HG03571 (cell line): ENCODE data around the gene ADORA3.

Experiments used
- ATAC-seq: cut with Tn5 transposase; IDR thresholded peaks from one replicate; pipeline ENCODE4 v1.9.1; 2021; ENCODE audit not compliant: unreplicated experiment

ADORA3 gene

DNA sequence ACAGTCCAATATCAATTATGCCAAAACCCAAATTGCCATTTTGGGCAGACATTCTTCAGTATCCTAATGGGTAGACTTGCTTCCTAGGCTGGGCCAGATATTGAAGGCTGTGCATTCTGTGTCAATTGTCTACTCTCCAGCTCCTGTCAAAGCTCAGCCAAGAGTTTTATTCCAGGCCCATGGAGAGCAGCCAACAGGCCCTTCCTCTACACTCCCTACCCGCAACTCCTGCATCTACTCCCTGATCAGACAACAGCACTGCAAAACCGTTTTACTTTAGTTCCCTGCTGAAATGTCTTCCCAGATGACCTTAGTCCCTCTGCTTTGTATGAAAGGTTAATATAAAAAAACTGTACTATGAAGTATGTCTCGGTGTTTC is 6.6 kb upstream of the ADORA3 start:
- ATAC-seq, result no peak

DNA sequence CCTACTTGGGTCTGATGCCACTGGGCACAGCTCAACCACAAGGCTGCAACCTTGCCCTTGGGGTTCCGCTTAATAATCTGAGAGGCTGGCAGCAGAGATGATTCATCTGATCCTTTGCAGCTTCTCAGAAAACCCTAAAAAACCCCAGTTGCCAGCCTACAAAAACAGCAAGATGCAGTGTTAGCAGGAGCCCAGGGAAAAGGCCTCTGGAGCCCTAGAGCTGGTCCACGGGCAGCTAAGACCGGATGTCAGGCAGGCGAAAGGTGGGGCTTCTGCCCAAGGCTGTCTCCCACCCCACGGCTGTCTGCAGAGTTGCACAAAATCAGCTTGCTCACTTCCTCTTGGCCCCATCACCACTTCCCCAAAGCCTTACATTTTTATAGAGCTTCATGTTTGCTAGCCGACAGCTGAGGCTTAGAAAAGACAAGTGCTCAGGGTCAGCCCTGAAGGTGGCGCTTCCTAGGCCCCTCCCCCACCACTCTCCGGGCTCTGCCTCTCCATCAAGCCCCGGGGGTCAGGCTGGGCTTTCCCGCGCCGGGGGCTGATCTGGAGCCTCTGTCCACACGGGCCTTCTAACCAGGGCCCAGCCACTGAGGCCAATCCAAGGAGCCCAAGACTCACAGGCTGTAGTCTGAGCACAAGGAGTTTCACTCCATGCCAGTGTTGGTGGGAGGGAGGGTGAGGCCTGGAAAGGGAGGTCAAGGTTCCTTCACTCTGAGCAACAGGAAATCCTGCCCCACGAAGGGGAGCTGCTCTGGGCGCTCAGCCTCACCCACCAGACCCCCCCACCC is 4.2 kb upstream of the ADORA3 start:
- ATAC-seq, result peak; percentile 42

DNA sequence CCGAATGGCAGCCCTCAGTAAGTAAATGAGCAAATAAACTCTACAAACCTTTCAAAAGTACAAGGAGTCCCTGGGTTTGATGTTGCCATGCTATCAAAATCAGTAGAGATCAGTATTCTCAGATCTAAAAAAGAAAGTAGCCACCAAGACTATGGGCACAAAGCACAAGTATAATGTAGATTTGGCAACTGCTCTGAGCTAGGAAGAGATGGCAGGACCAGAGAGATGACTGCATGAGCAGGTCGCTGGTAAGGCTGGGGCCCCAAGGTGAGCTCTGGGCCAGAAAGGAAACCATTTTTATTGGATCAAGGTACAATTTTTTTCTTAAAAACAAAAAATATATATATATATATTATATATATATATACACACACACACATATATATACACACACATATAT is 3.1 kb upstream of the ADORA3 start:
- no peak for ATAC-seq

DNA sequence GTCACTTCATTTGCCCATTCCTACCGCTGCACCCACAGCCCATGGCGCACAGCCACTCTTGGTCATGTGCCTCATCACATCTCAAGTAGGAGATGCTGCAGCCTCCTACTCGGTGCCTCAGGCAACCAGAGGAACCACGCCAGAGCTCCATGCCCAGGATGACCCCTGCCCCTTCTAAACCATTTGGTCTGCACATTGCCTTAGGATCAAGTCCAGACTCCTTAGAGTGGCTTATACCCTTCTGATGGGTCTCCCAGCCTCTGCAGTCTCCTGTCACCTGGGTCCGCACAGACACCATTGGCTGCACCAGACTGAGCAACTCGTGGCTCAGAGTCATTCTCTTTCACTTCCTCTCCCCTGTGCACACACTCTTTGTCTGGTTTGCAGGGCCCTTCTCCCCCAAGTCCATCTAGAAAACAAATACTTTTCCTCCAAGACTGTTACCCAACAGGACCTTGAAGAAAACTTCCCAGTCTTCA is 2.2 kb upstream of the ADORA3 start:
- ATAC-seq, result peak; percentile 43

DNA sequence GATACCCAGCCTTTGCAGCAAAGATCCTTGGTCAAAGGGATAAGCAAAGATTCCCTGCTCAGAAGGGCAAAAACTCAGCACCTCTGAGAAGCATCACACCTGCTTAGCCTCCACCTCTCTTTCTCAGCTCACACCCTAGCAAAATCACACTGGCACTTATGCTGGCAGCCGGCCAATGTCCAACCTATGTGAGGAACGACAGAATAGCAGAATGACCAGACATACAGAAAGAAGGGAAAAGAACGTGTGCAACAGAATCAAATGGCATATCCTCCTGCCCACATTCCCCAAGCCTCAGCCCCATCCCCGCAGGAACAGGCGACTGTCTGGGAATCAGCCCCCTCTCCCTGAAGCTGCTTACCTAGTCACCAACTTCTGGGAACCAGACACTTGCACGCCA is 664 bp upstream of the ADORA3 start:
- ATAC-seq, result no peak

DNA sequence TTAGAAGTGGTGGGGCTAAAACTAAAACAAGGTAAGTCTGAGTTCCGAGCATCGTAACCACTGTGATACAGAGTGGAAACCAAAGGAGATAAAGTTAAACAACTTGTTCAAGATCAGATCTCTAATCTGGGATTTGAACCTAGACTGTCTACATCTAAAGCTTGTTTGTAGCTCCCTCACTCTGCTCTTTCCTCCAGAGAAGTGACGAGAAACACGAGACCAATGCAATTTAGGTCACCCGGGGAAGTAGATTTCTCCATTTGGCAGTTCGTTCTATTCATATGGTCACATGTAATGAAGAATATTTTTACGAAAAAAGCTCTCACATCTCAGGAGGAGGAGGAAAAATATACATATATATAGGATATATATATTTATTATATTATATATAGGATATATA is 1.8 kb downstream of the ADORA3 start:
- ATAC-seq, result no peak

DNA sequence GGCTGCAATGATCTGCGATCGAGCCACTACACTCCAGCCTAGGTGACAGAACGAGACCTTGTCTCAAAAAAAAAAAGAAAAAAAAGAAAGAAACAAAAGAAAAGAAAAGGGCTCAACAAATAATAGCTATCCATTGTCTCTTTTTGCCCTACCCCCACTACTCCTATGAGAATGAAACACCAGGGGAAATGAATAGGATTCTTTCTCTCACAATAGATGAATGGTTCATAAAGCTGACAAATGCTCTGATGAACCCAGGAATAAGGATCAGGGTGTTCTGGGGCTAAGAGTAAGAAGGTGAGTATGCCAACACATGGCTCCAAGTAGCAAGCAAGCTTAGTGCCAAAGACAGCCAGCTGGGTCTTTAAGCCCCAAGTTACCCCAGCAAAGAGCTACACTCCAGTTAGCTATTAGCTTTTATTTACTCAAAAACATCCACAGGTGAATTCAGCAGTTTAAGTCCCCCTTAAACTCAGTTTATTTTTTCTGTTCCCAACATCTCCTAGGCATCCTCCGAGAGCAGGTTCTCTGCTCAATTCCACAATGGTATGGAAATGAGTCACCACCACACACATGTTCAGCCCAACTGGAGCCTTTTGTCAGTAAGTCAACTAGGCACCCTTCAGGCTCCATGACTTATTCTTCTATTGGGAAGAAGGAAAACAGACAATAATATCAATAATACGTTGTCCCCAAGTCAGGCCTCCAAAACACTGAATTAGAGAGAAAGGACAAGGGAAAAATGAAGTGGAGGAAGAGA is 4.2 kb downstream of the ADORA3 start:
- ATAC-seq, result no peak

DNA sequence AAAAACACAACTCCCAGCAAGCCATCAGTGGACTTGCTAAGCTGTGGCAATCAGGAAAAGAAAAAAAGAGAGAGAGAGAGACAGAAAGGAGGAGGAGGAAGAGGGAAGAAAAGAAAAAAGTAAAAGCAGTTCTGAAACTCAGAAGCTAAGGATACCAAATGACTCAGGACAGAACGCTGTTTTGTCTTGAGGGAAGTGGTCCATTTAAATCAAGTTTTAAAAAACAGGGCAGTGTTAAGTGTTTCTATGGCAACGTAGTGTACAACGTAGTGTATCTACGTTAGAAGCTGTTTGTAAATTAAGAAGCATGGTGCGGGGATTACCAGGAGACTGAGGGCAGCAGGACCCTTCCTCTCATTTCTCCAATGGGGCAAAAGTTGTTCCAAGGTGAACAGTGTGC is 5.8 kb downstream of the ADORA3 start:
- ATAC-seq, result no peak

DNA sequence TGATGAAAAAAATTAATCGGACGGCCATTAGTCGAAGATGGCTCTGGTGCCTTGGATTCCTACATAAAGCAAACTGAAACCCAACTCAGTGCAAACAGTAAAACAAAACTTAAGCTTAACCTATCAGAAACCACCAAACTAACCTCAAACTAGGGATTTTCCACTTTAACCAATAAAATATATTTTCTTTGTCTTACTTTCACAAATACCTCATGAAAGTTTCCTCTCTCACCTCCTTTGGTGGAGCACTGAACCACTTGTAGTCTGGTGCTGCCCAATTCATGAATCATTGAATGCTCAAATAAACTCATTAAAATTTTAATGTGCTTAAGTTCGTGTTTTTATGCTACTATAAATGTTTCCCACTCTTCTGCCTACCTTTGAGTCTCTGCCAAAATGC is 7.0 kb downstream of the ADORA3 start:
- ATAC-seq, result no peak

DNA sequence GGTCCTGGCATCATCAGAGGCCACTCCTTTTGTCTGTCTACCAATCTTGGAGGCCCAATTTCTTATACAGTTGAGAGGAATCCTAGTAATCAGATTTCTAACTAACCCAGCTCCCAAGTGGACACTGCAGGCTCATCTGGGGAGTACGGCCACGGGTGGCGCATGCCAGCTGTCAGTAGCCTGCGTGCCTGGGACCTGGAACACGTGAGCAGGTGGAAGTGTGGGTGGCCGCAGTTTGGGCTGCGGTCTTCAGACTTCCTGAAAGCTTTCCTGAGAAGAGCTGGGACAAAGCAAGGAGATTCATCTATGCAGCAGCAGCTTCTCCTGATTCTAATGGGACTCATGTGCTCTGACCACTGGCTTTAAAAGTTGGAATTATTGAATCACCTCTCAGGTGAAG is 12.4 kb downstream of the ADORA3 start:
- no peak for ATAC-seq

DNA sequence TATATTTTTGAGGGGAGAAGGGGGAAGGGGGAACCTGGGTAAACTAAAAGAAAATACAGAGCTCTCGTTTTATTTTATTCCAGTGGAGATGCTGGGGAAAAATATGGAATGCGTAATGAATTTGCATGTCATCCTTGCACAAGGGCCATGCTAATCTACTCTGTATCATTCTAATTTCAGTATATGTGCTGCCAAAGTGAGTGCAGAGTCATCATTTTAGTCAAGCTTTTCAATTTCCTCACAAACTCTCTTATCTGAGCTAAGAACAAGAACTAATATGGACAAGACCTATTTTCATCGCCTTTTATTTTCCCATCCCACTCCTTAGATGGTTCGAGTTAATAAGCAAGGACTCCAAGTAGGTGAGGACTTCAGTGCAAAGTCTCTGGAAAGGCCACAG is 13.2 kb downstream of the ADORA3 start:
- no peak for ATAC-seq

DNA sequence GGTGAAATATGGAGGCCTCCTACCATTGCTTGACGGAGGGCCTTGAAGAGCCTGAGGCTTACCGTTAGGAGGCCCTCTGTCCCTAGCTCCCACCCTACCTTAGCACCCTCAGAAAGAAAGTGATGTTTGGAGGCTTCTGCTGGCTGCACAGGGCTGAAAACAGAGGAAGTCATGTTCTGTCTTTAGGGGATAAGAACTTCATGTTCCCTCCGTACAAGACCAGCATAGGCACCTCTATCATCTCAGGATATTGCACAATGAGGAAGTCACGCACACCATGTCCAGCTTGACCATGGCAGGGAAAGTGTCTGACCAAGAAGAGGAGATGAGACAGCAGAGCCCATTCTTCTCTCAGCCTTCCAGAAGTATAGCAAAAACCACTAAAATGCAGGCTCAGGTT is 13.8 kb downstream of the ADORA3 start:
- no peak for ATAC-seq

DNA sequence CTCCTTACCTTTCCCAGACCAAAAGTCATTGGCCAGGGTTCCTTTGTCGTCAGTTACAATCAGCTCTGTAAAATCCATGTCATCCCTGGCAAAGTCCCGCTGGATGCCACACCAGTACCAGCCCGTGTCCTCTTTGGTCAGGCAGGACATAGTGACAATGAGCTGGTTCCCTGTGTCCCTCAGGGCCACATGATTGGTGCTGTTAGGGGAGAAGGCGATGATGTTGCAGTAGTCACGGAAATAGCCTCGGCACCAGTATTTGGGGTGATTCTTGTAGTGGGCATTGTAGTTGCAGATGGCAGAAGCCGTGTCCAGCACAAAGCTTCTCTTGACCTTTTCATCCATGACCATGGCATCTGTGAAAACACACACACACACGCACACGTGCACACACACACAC is 14.8 kb downstream of the ADORA3 start:
- ATAC-seq, result no peak

DNA sequence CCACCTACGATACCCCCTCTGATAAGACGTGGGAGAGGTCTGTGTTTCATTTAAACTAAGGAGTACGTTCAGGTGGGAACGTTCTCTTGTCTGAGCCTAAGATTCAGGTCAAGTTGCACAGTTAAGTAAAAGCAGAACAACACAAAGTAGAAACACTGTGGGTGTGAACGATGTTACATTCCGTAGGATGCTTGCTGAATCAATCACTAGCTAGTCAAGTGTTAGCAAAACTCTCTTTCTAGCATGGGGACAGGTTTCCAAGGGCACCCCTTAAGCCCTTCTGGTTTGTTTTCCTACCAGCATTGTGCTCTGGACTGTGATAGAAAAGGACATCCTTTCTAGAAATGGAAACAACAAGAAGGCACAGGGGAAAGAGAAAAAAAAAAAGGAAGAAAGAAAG is 16.3 kb downstream of the ADORA3 start:
- no peak for ATAC-seq

DNA sequence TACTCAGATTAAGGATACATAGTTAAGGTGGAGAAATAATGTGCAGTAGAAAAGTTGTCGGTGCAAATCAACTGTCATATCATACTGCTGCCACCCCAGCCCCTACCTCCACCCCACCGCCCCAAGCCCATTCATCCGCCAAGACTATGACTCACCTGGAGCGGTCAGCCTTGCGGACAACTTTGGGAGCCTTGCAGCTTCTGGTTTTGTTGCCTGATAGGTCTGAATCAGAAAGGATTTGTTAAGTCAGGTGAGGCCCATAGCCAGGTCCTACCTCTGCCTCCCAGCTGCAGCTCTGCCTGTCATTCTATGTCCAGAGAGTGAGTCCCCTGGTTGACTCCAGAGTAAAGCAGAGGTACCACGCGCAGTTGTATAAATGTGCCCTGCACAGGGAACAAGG is 17.0 kb downstream of the ADORA3 start:
- no peak for ATAC-seq

DNA sequence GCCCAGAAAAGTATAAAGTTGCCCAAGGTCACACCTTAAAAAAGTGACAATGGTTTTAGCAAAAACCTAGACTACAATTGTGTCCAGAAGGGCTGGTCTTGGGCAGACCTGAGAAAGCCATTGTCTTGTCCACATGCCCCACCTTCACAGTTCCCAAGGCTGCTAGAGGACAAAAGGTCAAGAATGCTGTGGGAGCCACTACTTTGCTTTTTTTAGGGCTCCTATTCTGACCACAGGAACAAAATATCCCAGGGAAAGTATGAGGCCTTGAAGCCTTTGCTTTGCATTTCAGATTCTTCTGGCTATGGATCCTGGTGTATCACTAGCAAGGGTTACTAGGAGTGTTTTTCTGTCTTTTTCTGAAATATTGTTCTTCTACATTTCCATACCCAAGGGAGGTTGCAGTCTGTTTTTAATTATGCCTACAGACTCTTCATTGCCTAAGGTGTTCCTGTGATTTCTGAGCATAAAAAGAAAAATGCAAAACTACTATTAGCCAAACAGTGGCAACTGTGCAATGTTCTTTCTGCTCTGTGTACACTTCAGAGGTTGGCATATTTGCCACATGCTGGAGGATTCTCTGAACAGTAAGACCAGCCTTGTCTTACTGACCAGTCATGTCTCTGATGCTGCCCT is 18.9 kb downstream of the ADORA3 start:
- no peak for ATAC-seq

DNA sequence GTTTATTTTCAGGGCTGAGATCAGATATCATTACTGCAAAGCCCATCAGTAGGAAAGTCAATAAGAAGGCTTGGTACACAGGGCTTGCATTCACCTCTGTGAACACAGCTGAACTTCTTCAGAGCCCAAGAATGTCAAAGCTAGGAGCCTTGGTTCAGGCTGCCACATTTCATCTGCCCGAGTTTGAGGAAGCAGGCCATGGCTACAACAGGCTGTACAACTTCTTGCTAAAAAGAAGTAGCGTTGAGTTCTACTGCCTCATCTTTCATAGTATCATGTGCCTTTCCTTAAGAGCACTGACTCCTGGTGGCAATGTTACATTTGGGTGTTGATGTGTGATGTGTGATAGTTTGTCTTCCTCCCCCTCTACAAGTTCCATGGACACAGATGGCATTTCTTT is 19.6 kb downstream of the ADORA3 start:
- ATAC-seq, result no peak

DNA sequence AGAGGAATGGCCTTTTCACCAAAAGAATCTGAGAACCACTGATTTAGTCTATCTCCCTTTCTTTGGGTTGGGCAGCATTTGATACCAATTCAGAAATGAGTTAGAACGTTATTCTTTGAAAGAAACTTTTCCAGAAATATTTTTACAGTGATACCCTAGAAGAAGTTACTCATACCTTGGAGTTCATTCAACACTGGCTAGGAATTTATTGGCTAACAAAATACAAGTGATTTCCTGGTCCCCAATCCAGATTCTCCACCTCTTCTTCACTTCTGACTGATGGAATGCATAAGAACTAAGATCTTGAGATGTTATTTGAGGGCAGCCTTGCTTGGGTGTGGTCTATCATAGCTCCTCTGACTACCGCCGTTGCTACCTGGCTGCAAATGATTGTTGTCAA is 20.3 kb downstream of the ADORA3 start:
- no peak for ATAC-seq

DNA sequence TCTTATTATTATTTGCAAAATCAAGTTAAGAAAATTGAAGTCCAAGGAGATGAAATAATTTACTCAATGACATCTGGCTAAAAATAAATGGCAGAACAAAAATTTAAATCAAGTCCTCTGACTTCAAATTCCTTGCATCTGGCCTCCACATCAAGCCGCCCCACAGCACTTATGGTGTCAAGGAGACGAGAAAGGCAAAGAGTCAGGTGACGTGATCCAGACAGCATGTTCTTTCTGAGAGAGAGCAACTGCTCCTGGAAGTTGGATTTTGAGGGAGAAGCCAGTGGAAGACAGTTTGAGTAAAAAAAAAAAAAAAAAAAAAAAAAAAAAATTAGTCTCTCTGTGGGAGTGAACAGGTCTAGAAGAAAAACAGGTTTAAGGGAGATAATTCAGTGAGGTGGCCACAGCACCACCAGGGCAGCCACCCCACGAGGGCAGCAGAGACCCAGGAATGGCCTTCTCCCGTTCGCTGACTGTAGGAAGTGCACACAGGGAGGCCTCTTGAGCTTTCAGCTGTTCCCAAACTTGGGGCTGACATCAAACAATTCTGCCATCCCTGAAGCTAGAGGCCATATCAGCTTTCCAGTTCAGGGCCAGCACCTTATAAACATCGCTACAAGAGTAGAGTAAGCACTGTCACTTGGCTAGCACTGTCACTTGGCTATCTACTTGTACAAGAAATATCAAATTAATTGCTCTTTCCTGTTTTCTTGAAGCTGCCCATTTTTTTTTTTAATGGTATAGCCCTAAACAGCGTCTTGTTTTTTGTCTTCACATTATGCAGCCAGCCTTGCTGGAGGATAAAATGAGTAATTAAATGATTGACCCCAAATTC is 21.8 kb downstream of the ADORA3 start:
- no peak for ATAC-seq

DNA sequence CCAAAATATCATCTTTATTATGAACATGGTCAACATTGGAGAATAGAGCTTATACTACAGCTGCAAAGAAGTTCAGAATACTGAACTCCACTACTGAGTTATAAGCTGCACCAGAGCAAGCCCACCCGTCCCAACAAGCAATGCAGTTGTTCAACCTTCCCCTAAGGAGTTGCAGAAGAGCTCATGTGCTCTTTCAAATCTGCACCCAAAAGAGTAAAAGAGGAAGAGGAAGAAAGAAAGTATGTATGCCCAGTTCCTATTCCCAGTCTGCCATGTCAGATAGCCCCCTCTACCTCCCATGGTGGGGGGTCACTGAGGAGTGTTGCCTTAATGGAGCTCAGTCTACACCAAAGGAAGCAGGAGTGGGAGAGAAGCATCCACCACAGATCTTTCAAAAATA is 22.8 kb downstream of the ADORA3 start:
- ATAC-seq, result no peak

DNA sequence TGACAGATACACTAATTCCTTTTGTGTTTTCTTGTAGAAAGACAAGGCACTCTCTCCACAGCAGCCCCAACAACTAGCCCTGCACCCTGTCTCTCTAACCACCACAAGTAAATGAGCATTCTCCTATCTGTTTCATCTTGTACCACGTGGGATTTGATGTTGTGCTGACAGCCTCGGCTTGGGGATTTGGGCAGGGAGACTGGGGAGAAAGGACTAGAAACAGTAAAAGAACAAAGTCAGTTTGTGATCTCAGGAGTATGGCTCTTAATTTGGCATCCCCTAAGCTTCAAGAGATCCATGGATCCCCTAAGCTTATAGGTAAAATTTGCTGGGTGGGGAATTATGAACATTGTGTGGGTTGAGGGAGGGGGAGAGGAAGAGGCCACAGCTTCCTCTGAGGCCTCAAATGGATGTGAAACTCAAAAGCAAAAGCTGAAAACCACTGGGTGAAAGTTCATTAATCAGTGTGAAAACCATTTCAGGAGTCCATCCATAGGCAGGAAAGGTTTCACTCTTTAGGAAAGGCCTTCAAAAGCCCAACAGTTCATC is 26.6 kb downstream of the ADORA3 start:
- ATAC-seq, result peak; percentile 70
